Measurements from ENCODE around the gene TSPAN16. TPM values are rescaled to one million over a fixed set of nuclear protein-coding genes. Genes with fewer than 3 reads are reported as not detected.
"Not testable (repeated sequence)": the region's sequence is repeated elsewhere in the genome, so short reads cannot be mapped to it uniquely, and the experiment has no call there.

The TSPAN16 gene
- total RNA-seq, 1 experiment from 2014 or later, result not detected

- DNase-seq, result no peak
- Histone ChIP-seq H3K9me3 (no peaks in the 10 kb centered on the region), H3K36me3 (ENCODE audit: control insufficient read depth, insufficient read depth, low read length) (no peaks in the 10 kb centered on the region), H3K4me1 (peaks cover 17% of the 10 kb centered on the region), H3K27me3 (replicated peaks; ENCODE audit: control insufficient read depth, insufficient read depth, low read length) (no peaks in the 10 kb centered on the region), H3K4me3 (ENCODE audit: low read depth, low read length) (no peak overlapping the region)
- ChIA-PET POLR2A (no interaction called here), CTCF (interaction anchor here (2.1 to 3.5 kb wide), 2 partner anchors 34 to 54 kb away, joined by 13 to 22 read pairs; no protein-coding TSS in a partner anchor)
- Mint-ChIP-seq H3K27me3 (ENCODE audit: insufficient read depth, unreplicated experiment) (no peaks in the 10 kb centered on the region), H3K9me3 (ENCODE audit: unreplicated experiment) (no peaks in the 10 kb centered on the region), H3K4me1 (ENCODE audit: low read depth, unreplicated experiment) (peaks cover 29% of the 10 kb centered on the region), H3K36me3 (ENCODE audit: insufficient read depth, unreplicated experiment) (peaks cover 10% of the 10 kb centered on the region), H3K4me3 (ENCODE audit: unreplicated experiment) (peak overlapping the region; percentile 94), H3K27ac (ENCODE audit: unreplicated experiment) (peak overlapping the region; percentile 92)
- BruUV-seq (replicated peaks), result no TSS peak
- intact Hi-C loops (cut with micrococcal nuclease; ENCODE audit: unreplicated experiment), result loop anchor here (2.0 kb wide), 1 partner anchor 27 kb away; the partner anchor contains the start of gene SWSAP1
- no peak for TF ChIP-seq CTCF (IDR thresholded peaks at IDR 0.05; ENCODE audit: insufficient read depth in 1 of 2, low read depth in 1 of 2, low read length in 1 of 2, severe bottlenecking in 1 of 2, unreplicated experiment in 1 of 2)
These were observed 51.6 kb downstream of the TSPAN16 start for GRCh38 chr19:11347546-11348039.

- Histone ChIP-seq H3K4me3 (ENCODE audit: low read depth, low read length) (no peak overlapping the region), H3K27me3 (replicated peaks; ENCODE audit: control insufficient read depth, insufficient read depth, low read length) (no peaks in the 10 kb centered on the region), H3K4me1 (peaks cover 14% of the 10 kb centered on the region), H3K36me3 (ENCODE audit: control insufficient read depth, insufficient read depth, low read length) (no peaks in the 10 kb centered on the region), H3K9me3 (no peaks in the 10 kb centered on the region)
- no peak for DNase-seq
- CTCF ChIA-PET, result no interaction called here
- Mint-ChIP-seq H3K4me1 (ENCODE audit: low read depth, unreplicated experiment) (peaks cover 28% of the 10 kb centered on the region), H3K9me3 (ENCODE audit: unreplicated experiment) (no peaks in the 10 kb centered on the region), H3K4me3 (ENCODE audit: unreplicated experiment) (no peak overlapping the region), H3K27me3 (ENCODE audit: insufficient read depth, unreplicated experiment) (no peaks in the 10 kb centered on the region), H3K27ac (ENCODE audit: unreplicated experiment) (no peak overlapping the region), H3K36me3 (ENCODE audit: insufficient read depth, unreplicated experiment) (peaks cover 10% of the 10 kb centered on the region)
- TF ChIP-seq CTCF (IDR thresholded peaks at IDR 0.05; ENCODE audit: insufficient read depth in 1 of 2, low read depth in 1 of 2, low read length in 1 of 2, severe bottlenecking in 1 of 2, unreplicated experiment in 1 of 2), result no peak
- POLR2A ChIA-PET, result no interaction called here
- intact Hi-C loops (cut with micrococcal nuclease; ENCODE audit: unreplicated experiment), result no loop called here
- no TSS peak for BruUV-seq (replicated peaks)
These were observed 53.2 kb downstream of the TSPAN16 start for GRCh38 chr19:11349171-11349570.

- H3K4me1 Mint-ChIP-seq (ENCODE audit: low read depth, unreplicated experiment); H3K9me3 Mint-ChIP-seq (ENCODE audit: unreplicated experiment); DNase-seq; POLR2A ChIA-PET; H3K9me3 ChIP-seq; H3K27ac Mint-ChIP-seq (ENCODE audit: unreplicated experiment); H3K27me3 Mint-ChIP-seq (ENCODE audit: insufficient read depth, unreplicated experiment); intact Hi-C loops (cut with micrococcal nuclease; ENCODE audit: unreplicated experiment); H3K4me1 ChIP-seq; H3K4me3 ChIP-seq (ENCODE audit: low read depth, low read length); BruUV-seq (replicated peaks); H3K27me3 ChIP-seq (replicated peaks; ENCODE audit: control insufficient read depth, insufficient read depth, low read length); H3K4me3 Mint-ChIP-seq (ENCODE audit: unreplicated experiment); H3K36me3 ChIP-seq (ENCODE audit: control insufficient read depth, insufficient read depth, low read length): not testable (repeated sequence)
- CTCF ChIA-PET, result interaction anchor here (1.1 kb wide), 1 partner anchor 60 kb away, joined by 3 read pairs; no protein-coding TSS in a partner anchor
- peaks cover 11% of the 10 kb centered on the region for H3K36me3 Mint-ChIP-seq (ENCODE audit: insufficient read depth, unreplicated experiment)
These were observed 58.1 kb downstream of the TSPAN16 start for GRCh38 chr19:11354102-11354501.

Data from Caco-2 (cell line).